HepG2 (cell line): ENCODE measurements around the gene POLR1D. TPM values are rescaled to one million over a fixed set of nuclear protein-coding genes. Genes with fewer than 3 reads are reported as not detected.

Experiments
- CREM ChIP-seq, 2 experiments: sonication (generic) in 1 of 2; formaldehyde crosslinking in 1 of 2; IDR thresholded peaks; 2 replicates each; pipeline versions ENCODE4 v1.4.0 to v1.6.1; 2016 to 2020; ENCODE audit warnings: antibody characterized with exemption in 1 of 2, mild to moderate bottlenecking in 1 of 2, missing genetic modification reagents in 1 of 2
- CSRNP2 ChIP-seq: sonication (generic); formaldehyde crosslinking; conservative IDR thresholded peaks from 2 replicates; pipeline ENCODE4 v1.8.0; 2022; ENCODE audit warnings: low read depth, missing genetic modification reagents
- ELK4 ChIP-seq: sonication (generic); formaldehyde crosslinking; IDR thresholded peaks from 2 replicates; pipeline ENCODE4 v1.9.0; 2021; ENCODE audit warnings: missing genetic modification reagents, borderline replicate concordance
- HOXA9 ChIP-seq: sonication (generic); formaldehyde crosslinking; IDR thresholded peaks from 2 replicates; pipeline ENCODE4 v1.8.1; 2022; ENCODE audit warnings: missing genetic modification reagents, mild to moderate bottlenecking, moderate library complexity, borderline replicate concordance
- MTF2 ChIP-seq: sonication (generic); formaldehyde crosslinking; IDR thresholded peaks from 2 replicates; pipeline ENCODE4 v1.5.0; 2020; ENCODE audit warnings: missing genetic modification reagents, borderline replicate concordance
- RBM39 ChIP-seq: fragments of 200-400 bp; formaldehyde crosslinking; IDR thresholded peaks from one replicate; pipeline ENCODE4 v1.6.1; 2018; ENCODE audit warnings: antibody characterized with exemption, mild to moderate bottlenecking, low read depth, low read length; ENCODE audit not compliant: poor library complexity, severe bottlenecking
- SIX4 ChIP-seq: sonication (generic); formaldehyde crosslinking; IDR thresholded peaks from 2 replicates; pipeline ENCODE4 v1.4.0; 2020; ENCODE audit warnings: missing genetic modification reagents
- SMARCC2 ChIP-seq: fragments of 450-650 bp; IDR thresholded peaks from 2 replicates; pipeline ENCODE4 v1.6.1; 2017; ENCODE audit warnings: antibody characterized with exemption, mild to moderate bottlenecking
- STAG1 ChIP-seq: sonication (generic); formaldehyde crosslinking; IDR thresholded peaks from 2 replicates; pipeline ENCODE4 v1.4.0; 2020; ENCODE audit warnings: missing genetic modification reagents
- ZFY ChIP-seq: sonication (generic); formaldehyde crosslinking; IDR thresholded peaks from 2 replicates; pipeline ENCODE4 v1.4.0; 2020; ENCODE audit warnings: missing genetic modification reagents
- ZNF577 ChIP-seq: sonication (generic); formaldehyde crosslinking; IDR thresholded peaks from 2 replicates; pipeline ENCODE4 v1.4.0; 2020; ENCODE audit warnings: mild to moderate bottlenecking, low read depth, missing genetic modification reagents, borderline replicate concordance
- ZNF749 ChIP-seq: sonication (generic); formaldehyde crosslinking; IDR thresholded peaks from 2 replicates; pipeline ENCODE4 v1.8.0; 2022; ENCODE audit warnings: mild to moderate bottlenecking, missing genetic modification reagents, moderate library complexity, borderline replicate concordance
- polyA plus RNA-seq, 8 experiments: library from polyadenylated mRNA; depleted of rRNA in 3 of 8; stranded (reverse) in 7 of 8; unstranded in 1 of 8; fragments of >200 nt; fragmentation: Illumina TruSeq in 4 of 8; extraction: Trizol in 4 of 8; gene quantifications; 2 replicates each; pipeline versions ENCODE4 v1.2.1 to v1.2.3, GENCODE V29; 2011 to 2016; ENCODE audit warnings: low read depth in 4 of 8, missing spikeins in 1 of 8, mixed read lengths in 1 of 8; ENCODE audit not compliant: insufficient read depth in 1 of 8
- total RNA-seq, 5 experiments: library from RNA; depleted of rRNA; stranded (reverse); fragments of >200 nt; fragmentation: Illumina TruSeq; extraction: Trizol; gene quantifications; 2 replicates each; pipeline ENCODE4 v1.2.3, GENCODE V29; 2016; ENCODE audit warnings: low read depth in 1 of 5
- TF ChIP-seq, protein P1 (sequence below): sonication (generic); formaldehyde crosslinking; IDR thresholded peaks from 2 replicates; pipeline ENCODE4 v1.9.0; 2021; ENCODE audit warnings: missing genetic modification reagents, borderline replicate concordance
- TF ChIP-seq, protein P2 (sequence below): sonication (generic); formaldehyde crosslinking; IDR thresholded peaks from 2 replicates; pipeline ENCODE4 v1.8.0; 2022; ENCODE audit warnings: mild to moderate bottlenecking, missing genetic modification reagents; ENCODE audit not compliant: insufficient replicate concordance
- TF ChIP-seq, protein P3 (sequence below): sonication (generic); formaldehyde crosslinking; IDR thresholded peaks from 2 replicates; pipeline ENCODE4 v1.8.0; 2022; ENCODE audit warnings: mild to moderate bottlenecking, missing genetic modification reagents, moderate library complexity
- TF ChIP-seq, protein P4 (sequence below): sonication (generic); formaldehyde crosslinking; IDR thresholded peaks from 2 replicates; pipeline ENCODE4 v1.4.0; 2020; ENCODE audit warnings: missing genetic modification reagents
- TF ChIP-seq, protein P5 (sequence below): sonication (generic); formaldehyde crosslinking; IDR thresholded peaks from 2 replicates; pipeline ENCODE4 v1.4.0; 2020; ENCODE audit warnings: missing genetic modification reagents

The POLR1D gene
- total and polyA plus RNA-seq, 2 of the 13 experiments (the other 11 are each of a cell fraction or from before 2014, with no cell fraction given) = 183 to 490 TPM

DNA sequence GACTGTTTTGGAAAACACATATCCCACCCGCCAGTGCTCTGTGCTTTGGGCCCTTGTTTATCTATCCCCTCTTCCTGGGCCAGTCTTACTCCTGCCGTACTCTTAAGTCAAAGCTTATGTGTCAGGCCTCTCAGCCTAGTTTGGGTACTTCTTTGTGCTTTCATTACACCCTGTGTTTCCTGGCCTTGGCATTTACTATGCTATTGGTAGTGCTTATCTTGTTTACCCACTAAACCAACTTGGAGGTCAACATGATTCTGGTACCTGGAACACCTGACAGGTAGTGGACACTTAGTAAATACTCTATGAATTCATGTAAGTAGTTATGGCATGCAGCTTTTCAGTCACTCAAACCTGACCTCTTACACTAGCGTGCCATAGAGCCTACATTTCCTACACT, 2.4 kb downstream of the POLR1D start (continued):
- TF ChIP-seq, protein P1, sequence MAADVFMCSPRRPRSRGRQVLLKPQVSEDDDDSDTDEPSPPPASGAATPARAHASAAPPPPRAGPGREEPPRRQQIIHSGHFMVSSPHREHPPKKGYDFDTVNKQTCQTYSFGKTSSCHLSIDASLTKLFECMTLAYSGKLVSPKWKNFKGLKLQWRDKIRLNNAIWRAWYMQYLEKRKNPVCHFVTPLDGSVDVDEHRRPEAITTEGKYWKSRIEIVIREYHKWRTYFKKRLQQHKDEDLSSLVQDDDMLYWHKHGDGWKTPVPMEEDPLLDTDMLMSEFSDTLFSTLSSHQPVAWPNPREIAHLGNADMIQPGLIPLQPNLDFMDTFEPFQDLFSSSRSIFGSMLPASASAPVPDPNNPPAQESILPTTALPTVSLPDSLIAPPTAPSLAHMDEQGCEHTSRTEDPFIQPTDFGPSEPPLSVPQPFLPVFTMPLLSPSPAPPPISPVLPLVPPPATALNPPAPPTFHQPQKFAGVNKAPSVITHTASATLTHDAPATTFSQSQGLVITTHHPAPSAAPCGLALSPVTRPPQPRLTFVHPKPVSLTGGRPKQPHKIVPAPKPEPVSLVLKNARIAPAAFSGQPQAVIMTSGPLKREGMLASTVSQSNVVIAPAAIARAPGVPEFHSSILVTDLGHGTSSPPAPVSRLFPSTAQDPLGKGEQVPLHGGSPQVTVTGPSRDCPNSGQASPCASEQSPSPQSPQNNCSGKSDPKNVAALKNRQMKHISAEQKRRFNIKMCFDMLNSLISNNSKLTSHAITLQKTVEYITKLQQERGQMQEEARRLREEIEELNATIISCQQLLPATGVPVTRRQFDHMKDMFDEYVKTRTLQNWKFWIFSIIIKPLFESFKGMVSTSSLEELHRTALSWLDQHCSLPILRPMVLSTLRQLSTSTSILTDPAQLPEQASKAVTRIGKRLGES (CRISPR knock-in tag) = no peak
- TF ChIP-seq SIX4 (CRISPR knock-in tag) = no peak
- TF ChIP-seq, protein P2, sequence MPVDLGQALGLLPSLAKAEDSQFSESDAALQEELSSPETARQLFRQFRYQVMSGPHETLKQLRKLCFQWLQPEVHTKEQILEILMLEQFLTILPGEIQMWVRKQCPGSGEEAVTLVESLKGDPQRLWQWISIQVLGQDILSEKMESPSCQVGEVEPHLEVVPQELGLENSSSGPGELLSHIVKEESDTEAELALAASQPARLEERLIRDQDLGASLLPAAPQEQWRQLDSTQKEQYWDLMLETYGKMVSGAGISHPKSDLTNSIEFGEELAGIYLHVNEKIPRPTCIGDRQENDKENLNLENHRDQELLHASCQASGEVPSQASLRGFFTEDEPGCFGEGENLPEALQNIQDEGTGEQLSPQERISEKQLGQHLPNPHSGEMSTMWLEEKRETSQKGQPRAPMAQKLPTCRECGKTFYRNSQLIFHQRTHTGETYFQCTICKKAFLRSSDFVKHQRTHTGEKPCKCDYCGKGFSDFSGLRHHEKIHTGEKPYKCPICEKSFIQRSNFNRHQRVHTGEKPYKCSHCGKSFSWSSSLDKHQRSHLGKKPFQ (CRISPR knock-in tag) = no peak
- no peak for TF ChIP-seq MTF2 (CRISPR knock-in tag)
- no peak for TF ChIP-seq CSRNP2
- TF ChIP-seq, protein P3, sequence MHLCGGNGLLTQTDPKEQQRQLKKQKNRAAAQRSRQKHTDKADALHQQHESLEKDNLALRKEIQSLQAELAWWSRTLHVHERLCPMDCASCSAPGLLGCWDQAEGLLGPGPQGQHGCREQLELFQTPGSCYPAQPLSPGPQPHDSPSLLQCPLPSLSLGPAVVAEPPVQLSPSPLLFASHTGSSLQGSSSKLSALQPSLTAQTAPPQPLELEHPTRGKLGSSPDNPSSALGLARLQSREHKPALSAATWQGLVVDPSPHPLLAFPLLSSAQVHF (CRISPR knock-in tag) = no peak
- TF ChIP-seq HOXA9 (CRISPR knock-in tag) = no peak
- no peak for TF ChIP-seq STAG1 (CRISPR knock-in tag)
- TF ChIP-seq ZNF749 (CRISPR knock-in tag) = no peak
- TF ChIP-seq, protein P4, sequence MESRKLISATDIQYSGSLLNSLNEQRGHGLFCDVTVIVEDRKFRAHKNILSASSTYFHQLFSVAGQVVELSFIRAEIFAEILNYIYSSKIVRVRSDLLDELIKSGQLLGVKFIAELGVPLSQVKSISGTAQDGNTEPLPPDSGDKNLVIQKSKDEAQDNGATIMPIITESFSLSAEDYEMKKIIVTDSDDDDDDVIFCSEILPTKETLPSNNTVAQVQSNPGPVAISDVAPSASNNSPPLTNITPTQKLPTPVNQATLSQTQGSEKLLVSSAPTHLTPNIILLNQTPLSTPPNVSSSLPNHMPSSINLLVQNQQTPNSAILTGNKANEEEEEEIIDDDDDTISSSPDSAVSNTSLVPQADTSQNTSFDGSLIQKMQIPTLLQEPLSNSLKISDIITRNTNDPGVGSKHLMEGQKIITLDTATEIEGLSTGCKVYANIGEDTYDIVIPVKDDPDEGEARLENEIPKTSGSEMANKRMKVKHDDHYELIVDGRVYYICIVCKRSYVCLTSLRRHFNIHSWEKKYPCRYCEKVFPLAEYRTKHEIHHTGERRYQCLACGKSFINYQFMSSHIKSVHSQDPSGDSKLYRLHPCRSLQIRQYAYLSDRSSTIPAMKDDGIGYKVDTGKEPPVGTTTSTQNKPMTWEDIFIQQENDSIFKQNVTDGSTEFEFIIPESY (CRISPR knock-in tag) = no peak
- TF ChIP-seq CREM (IDR thresholded peaks at IDR 0.05) = no peak; the same call in 1 of the 2 replicates
- no peak for TF ChIP-seq CREM (CRISPR knock-in tag; IDR thresholded peaks at IDR 0.05)
- no peak for TF ChIP-seq SMARCC2
- TF ChIP-seq RBM39 = no peak
- TF ChIP-seq ELK4 = no peak
- TF ChIP-seq ZFY (CRISPR knock-in tag) = no peak
- TF ChIP-seq, protein P5, sequence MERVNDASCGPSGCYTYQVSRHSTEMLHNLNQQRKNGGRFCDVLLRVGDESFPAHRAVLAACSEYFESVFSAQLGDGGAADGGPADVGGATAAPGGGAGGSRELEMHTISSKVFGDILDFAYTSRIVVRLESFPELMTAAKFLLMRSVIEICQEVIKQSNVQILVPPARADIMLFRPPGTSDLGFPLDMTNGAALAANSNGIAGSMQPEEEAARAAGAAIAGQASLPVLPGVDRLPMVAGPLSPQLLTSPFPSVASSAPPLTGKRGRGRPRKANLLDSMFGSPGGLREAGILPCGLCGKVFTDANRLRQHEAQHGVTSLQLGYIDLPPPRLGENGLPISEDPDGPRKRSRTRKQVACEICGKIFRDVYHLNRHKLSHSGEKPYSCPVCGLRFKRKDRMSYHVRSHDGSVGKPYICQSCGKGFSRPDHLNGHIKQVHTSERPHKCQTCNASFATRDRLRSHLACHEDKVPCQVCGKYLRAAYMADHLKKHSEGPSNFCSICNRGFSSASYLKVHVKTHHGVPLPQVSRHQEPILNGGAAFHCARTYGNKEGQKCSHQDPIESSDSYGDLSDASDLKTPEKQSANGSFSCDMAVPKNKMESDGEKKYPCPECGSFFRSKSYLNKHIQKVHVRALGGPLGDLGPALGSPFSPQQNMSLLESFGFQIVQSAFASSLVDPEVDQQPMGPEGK (CRISPR knock-in tag) = no peak
- TF ChIP-seq ZNF577 (CRISPR knock-in tag) = no peak
